DOHH2 (cell line): ENCODE results near the gene CLEC17A.
A peak's percentile ranks its signal among the peaks of the same experiment; 100 is the strongest.
"Not testable (repeated sequence)": the region's sequence is repeated elsewhere in the genome, so short reads cannot be mapped to it uniquely, and the experiment has no call there.

Source experiments
- H3F3A ChIP-seq: fragments of 200-600 bp; sonication (generic), shearing (Covaris generic); 2 replicates; pipeline ENCODE4 v1.6.0; 2016; ENCODE audit warnings: antibody characterized with exemption, mild to moderate bottlenecking; ENCODE audit not compliant: control insufficient read depth, insufficient read depth
- H3K27ac ChIP-seq: fragments of 200-600 bp; sonication (generic); 2 replicates; pipeline ENCODE4 v1.5.1; 2014; ENCODE audit warnings: low read depth, mild to moderate bottlenecking, low read length, moderate library complexity
- H3K27me3 ChIP-seq: fragments of 200-600 bp; sonication (generic); 2 replicates; pipeline ENCODE4 v1.6.1; 2014; ENCODE audit warnings: mild to moderate bottlenecking, low read length, mixed read lengths; ENCODE audit not compliant: control insufficient read depth
- H3K36me3 ChIP-seq: fragments of 200-600 bp; sonication (generic); 2 replicates; pipeline ENCODE4 v1.6.1; 2014; ENCODE audit warnings: mild to moderate bottlenecking, low read length, moderate library complexity, mixed read lengths; ENCODE audit not compliant: control insufficient read depth
- H3K4me1 ChIP-seq: fragments of 200-600 bp; sonication (generic); 2 replicates; pipeline ENCODE4 v1.6.1; 2014; ENCODE audit warnings: mild to moderate bottlenecking, low read length, mixed read lengths; ENCODE audit not compliant: control insufficient read depth
- H3K4me2 ChIP-seq: fragments of 200-600 bp; sonication (generic); 2 replicates; pipeline ENCODE4 v1.6.0; 2014; ENCODE audit warnings: mild to moderate bottlenecking, low read length, moderate library complexity
- H3K4me3 ChIP-seq: fragments of 200-600 bp; sonication (generic); 2 replicates; pipeline ENCODE4 v1.5.1; 2014; ENCODE audit warnings: mild to moderate bottlenecking, low read length, mixed read lengths
- H3K79me2 ChIP-seq: fragments of 200-600 bp; sonication (generic); 2 replicates; pipeline ENCODE4 v1.6.1; 2014; ENCODE audit warnings: mild to moderate bottlenecking, low read length, mixed read lengths; ENCODE audit not compliant: control insufficient read depth
- H3K9me2 ChIP-seq: fragments of 200-600 bp; sonication (generic); replicated peaks from 2 replicates; pipeline ENCODE4 v1.6.1; 2014; ENCODE audit warnings: mild to moderate bottlenecking, low read length, mixed read lengths; ENCODE audit not compliant: control insufficient read depth
- H3K9me3 ChIP-seq: fragments of 200-600 bp; sonication (generic); 2 replicates; pipeline ENCODE4 v1.6.1; 2014; ENCODE audit warnings: antibody characterized with exemption, low read length, mixed read lengths; ENCODE audit not compliant: control insufficient read depth, insufficient read depth
- H4K20me1 ChIP-seq: fragments of 200-600 bp; sonication (generic); 2 replicates; pipeline ENCODE4 v1.6.0; 2014; ENCODE audit warnings: low read depth, mild to moderate bottlenecking, antibody characterized with exemption, low read length, moderate library complexity; ENCODE audit not compliant: control insufficient read depth, insufficient read depth
- CTCF ChIP-seq: fragments of 200-600 bp; sonication (generic); IDR thresholded peaks from one replicate; pipeline ENCODE4 v1.5.1; 2014; ENCODE audit warnings: antibody characterized with exemption, mild to moderate bottlenecking, low read depth, low read length; ENCODE audit not compliant: poor library complexity, severe bottlenecking
- EZH2phosphoT487 ChIP-seq: fragments of 200-600 bp; sonication (generic); IDR thresholded peaks from 2 replicates; pipeline ENCODE4 v1.6.1; 2017; ENCODE audit warnings: borderline replicate concordance, mild to moderate bottlenecking, antibody characterized with exemption, low read length, moderate library complexity, mixed read lengths

The CLEC17A gene

DNA sequence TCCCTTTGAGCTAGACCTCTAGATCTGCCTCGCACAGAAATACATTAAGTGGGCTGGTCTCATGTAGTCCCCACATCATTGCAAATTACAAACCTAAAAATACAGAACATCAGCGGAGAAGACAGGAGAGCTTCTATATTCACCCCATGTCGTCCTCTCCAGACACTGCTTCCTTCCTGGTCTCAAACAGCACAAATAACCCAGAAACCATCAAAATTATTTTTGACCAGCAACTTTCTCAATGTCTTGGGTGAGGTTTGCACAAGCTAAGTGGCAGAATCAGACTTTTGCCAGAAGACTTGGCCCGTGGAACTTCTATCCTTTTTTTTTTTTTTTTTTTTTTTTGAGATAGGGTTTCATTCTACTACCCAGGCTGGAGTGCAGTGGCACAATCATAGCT is 28.2 kb downstream of the CLEC17A start:
- Histone ChIP-seq H3K4me1 (peaks cover 64% of the 10 kb centered on the region), H3F3A (peaks cover 24% of the 10 kb centered on the region), H3K4me3 (no peak overlapping the region), H3K9me2 (no peaks in the 10 kb centered on the region), H3K27ac (peak overlapping the region; percentile 8; the same call in 1 of the 2 replicates), H3K4me2 (peak overlapping the region; percentile 37), H3K79me2 (no peaks in the 10 kb centered on the region), H4K20me1 (no peaks in the 10 kb centered on the region), H3K9me3 (no peaks in the 10 kb centered on the region), H3K27me3 (no peaks in the 10 kb centered on the region), H3K36me3 (peaks cover 14% of the 10 kb centered on the region)
- TF ChIP-seq EZH2phosphoT487: no peak
- no peak for TF ChIP-seq CTCF

DNA sequence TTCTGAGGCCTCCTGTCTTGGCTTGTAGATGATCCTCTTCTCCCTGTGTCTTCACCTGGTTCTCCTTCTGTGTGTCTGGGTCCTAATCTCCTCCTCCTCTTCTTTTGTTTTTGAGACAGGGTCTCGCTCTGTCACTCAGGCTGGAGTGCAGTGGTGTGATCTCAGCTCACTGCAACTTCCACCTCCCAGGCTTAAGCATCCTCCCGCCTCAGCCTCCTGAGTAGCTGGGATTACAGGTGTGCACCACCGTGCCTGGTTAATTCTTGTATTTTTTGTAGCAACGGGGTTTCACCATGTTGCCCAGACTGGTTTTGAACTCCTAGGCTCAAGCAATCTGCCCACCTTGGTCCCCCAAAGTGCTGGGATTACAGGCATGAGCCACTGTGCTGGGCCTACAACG is 29.4 kb downstream of the CLEC17A start:
- H4K20me1 ChIP-seq, H3K27me3 ChIP-seq, H3K79me2 ChIP-seq, H3K9me3 ChIP-seq, H3K9me2 ChIP-seq: not testable (repeated sequence)
- Histone ChIP-seq H3K36me3 (peaks cover 11% of the 10 kb centered on the region), H3K4me1 (peaks cover 53% of the 10 kb centered on the region), H3K4me2 (peak overlapping the region; percentile 72), H3K4me3 (peak overlapping the region; percentile 52), H3F3A (peaks cover 26% of the 10 kb centered on the region), H3K27ac (peak overlapping the region; percentile 91)

DNA sequence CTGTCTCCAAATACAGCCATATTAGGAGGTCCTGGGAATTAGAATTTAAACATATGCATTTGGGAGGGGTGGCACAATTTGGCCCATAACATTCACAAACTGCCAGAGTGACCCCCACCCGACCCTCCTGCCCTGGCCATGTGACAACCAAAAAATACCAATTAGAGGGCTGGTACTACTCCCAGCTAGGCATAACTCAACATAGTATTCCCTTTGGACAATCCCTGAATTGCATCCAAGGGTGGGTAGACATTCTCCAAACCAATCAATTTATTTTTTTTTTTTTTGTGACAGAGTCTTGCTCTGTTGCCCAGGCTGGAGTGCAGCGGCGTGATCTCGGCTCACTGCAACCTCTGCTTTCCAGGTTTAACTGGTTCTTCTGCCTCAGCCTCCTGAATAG is 29.8 kb downstream of the CLEC17A start:
- H3K4me2 ChIP-seq: peak overlapping the region; percentile 72
- peaks cover 11% of the 10 kb centered on the region for H3K36me3 ChIP-seq
- peaks cover 53% of the 10 kb centered on the region for H3K4me1 ChIP-seq
- H3K27me3 ChIP-seq: no peaks in the 10 kb centered on the region
- H3K79me2 ChIP-seq: no peaks in the 10 kb centered on the region
- H3K9me3 ChIP-seq: no peaks in the 10 kb centered on the region
- peaks cover 27% of the 10 kb centered on the region for H3F3A ChIP-seq
- peak overlapping the region; percentile 91 for H3K27ac ChIP-seq
- peak overlapping the region; percentile 52 for H3K4me3 ChIP-seq
- H3K9me2 ChIP-seq: no peaks in the 10 kb centered on the region
- no peak for TF ChIP-seq CTCF
- no peak for TF ChIP-seq EZH2phosphoT487
- H4K20me1 ChIP-seq: no peaks in the 10 kb centered on the region

DNA sequence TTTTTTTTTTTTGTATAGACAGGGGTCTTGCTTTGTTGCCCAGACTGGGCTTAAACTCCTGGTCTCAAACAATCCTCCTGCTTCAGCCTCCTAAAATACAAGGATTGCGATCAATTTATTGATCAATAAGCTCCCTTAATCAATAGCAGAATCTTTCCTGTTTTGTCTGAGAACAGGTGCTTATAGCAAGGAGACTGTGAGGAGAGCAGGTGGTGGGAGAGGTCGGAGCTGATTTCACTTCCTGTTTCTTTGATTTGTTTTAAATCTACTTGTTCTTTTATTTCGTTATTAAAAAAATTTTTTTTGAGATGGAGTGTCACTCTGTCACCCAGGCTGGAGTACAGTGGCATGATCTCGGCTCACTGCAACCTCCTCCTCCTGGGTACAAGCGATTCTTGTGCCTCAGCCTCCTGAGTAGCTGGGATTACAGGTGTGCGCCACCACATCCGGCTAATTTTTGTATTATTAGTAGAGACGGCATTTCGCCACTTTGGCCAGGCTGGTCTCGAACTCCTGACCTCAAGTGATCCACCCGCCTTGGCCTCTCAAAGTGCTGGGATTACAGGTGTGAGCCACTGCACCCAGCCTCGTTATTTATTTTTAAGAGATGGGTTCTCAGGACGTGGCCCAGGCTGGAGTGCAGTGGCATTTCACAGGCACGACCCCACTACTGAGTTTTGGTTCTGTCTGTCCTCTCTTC is 30.7 kb downstream of the CLEC17A start:
- H3K9me2 ChIP-seq, H3K79me2 ChIP-seq, H4K20me1 ChIP-seq, H3K27me3 ChIP-seq, H3K9me3 ChIP-seq: not testable (repeated sequence)
- peak overlapping the region; percentile 72 for H3K4me2 ChIP-seq
- peak overlapping the region; percentile 91 for H3K27ac ChIP-seq
- H3K4me3 ChIP-seq: peak overlapping the region; percentile 52
- peaks cover 29% of the 10 kb centered on the region for H3F3A ChIP-seq
- H3K36me3 ChIP-seq: peaks cover 11% of the 10 kb centered on the region
- H3K4me1 ChIP-seq: peaks cover 53% of the 10 kb centered on the region
